A549 (cell line): Measurements from ENCODE around the gene C8A.

Experiments used
- CTCF ChIP-seq: fragments of >200 bp; sonication (Bioruptor Twin); formaldehyde crosslinking; IDR thresholded peaks from 3 replicates; pipeline ENCODE4 v1.5.1; 2016
- PHF8 ChIP-seq: fragments of 200-600 bp; sonication (generic); IDR thresholded peaks from 2 replicates; pipeline ENCODE4 v1.6.1; 2016; ENCODE audit warnings: low read depth, mild to moderate bottlenecking, antibody characterized with exemption, moderate library complexity, borderline replicate concordance
- RFX5 ChIP-seq: fragments of 450-650 bp; IDR thresholded peaks from 2 replicates; pipeline ENCODE4 v1.7.1; 2014; ENCODE audit warnings: antibody characterized with exemption, mild to moderate bottlenecking, moderate library complexity
- ZSCAN20 ChIP-seq: fragments of 250-450 bp; sonication (Bioruptor Pico); IDR thresholded peaks from 2 replicates; pipeline ENCODE4 v1.8.0; 2022; ENCODE audit warnings: mild to moderate bottlenecking, moderate library complexity
- TF ChIP-seq, protein P1 (sequence below): fragments of 450-650 bp; IDR thresholded peaks from 2 replicates; pipeline ENCODE4 v1.6.1; 2014; ENCODE audit warnings: antibody characterized with exemption
- TF ChIP-seq, protein P2 (sequence below): fragments of 200-600 bp; sonication (generic); IDR thresholded peaks from 2 replicates; pipeline ENCODE4 v1.6.1; 2016; ENCODE audit warnings: antibody characterized with exemption, mild to moderate bottlenecking, moderate library complexity

DNA sequence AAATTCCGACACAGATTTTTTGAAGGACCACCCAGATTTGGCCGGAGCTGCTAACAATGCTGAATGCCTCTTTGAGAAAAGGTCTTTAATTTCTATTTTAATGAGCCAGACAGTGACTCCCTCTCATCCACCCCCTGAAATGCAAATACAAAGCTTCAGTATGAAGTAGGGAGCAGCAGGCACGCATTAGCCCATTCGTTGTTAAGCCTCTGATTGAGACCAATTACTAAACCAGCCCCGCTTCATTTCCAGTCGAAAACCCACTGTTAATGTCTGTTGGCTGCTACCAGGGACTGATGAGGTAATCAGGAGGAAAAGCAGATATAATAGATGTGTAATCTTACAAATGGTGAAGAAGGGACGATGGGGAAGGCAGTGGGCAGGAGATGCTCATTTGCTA, 4.8 kb upstream of the C8A start:
- TF ChIP-seq CTCF (no peak), PHF8 (no peak), RFX5 (no peak), ZSCAN20 (no peak)
- TF ChIP-seq, protein P1, sequence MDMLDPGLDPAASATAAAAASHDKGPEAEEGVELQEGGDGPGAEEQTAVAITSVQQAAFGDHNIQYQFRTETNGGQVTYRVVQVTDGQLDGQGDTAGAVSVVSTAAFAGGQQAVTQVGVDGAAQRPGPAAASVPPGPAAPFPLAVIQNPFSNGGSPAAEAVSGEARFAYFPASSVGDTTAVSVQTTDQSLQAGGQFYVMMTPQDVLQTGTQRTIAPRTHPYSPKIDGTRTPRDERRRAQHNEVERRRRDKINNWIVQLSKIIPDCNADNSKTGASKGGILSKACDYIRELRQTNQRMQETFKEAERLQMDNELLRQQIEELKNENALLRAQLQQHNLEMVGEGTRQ = no peak
- TF ChIP-seq, protein P2, sequence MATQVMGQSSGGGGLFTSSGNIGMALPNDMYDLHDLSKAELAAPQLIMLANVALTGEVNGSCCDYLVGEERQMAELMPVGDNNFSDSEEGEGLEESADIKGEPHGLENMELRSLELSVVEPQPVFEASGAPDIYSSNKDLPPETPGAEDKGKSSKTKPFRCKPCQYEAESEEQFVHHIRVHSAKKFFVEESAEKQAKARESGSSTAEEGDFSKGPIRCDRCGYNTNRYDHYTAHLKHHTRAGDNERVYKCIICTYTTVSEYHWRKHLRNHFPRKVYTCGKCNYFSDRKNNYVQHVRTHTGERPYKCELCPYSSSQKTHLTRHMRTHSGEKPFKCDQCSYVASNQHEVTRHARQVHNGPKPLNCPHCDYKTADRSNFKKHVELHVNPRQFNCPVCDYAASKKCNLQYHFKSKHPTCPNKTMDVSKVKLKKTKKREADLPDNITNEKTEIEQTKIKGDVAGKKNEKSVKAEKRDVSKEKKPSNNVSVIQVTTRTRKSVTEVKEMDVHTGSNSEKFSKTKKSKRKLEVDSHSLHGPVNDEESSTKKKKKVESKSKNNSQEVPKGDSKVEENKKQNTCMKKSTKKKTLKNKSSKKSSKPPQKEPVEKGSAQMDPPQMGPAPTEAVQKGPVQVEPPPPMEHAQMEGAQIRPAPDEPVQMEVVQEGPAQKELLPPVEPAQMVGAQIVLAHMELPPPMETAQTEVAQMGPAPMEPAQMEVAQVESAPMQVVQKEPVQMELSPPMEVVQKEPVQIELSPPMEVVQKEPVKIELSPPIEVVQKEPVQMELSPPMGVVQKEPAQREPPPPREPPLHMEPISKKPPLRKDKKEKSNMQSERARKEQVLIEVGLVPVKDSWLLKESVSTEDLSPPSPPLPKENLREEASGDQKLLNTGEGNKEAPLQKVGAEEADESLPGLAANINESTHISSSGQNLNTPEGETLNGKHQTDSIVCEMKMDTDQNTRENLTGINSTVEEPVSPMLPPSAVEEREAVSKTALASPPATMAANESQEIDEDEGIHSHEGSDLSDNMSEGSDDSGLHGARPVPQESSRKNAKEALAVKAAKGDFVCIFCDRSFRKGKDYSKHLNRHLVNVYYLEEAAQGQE = no peak
